Measurements from ENCODE around the gene SLC35A4. TPM values are rescaled to one million over a fixed set of nuclear protein-coding genes. Genes with fewer than 3 reads are reported as not detected.

Gene SLC35A4
- total and polyA plus RNA-seq, 2 of the 13 experiments (the other 11 are each of a cell fraction or from before 2014, with no cell fraction given): 0.71 to 4.0 TPM

GRCh38 chr5:140607031-140607430 lies 42.4 kb downstream of the SLC35A4 start (continued):
- TF ChIP-seq CC2D1A (CRISPR knock-in tag; IDR thresholded peaks at IDR 0.05): no peak
- TF ChIP-seq ZNF674 (CRISPR knock-in tag; IDR thresholded peaks at IDR 0.05; ENCODE audit: low read depth): no peak
- TF ChIP-seq, protein P1, sequence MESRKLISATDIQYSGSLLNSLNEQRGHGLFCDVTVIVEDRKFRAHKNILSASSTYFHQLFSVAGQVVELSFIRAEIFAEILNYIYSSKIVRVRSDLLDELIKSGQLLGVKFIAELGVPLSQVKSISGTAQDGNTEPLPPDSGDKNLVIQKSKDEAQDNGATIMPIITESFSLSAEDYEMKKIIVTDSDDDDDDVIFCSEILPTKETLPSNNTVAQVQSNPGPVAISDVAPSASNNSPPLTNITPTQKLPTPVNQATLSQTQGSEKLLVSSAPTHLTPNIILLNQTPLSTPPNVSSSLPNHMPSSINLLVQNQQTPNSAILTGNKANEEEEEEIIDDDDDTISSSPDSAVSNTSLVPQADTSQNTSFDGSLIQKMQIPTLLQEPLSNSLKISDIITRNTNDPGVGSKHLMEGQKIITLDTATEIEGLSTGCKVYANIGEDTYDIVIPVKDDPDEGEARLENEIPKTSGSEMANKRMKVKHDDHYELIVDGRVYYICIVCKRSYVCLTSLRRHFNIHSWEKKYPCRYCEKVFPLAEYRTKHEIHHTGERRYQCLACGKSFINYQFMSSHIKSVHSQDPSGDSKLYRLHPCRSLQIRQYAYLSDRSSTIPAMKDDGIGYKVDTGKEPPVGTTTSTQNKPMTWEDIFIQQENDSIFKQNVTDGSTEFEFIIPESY (CRISPR knock-in tag; IDR thresholded peaks at IDR 0.05): no peak
- no peak for TF ChIP-seq NFYC (CRISPR knock-in tag; IDR thresholded peaks at IDR 0.05)
- no peak for TF ChIP-seq ZBTB21 (CRISPR knock-in tag; IDR thresholded peaks at IDR 0.05)
- TF ChIP-seq, protein P2, sequence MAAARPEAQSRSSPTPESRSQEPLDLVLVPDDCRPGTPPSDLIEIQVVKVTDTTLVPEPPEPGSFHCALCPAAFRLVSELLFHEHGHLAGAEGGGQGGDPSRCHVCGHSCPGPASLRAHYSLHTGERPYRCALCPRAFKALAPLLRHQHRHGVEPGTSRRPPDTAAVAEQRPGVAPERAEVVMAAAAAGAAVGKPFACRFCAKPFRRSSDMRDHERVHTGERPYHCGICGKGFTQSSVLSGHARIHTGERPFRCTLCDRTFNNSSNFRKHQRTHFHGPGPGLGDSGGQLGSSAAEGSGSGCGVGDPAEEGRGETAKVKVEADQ (CRISPR knock-in tag; IDR thresholded peaks at IDR 0.05; ENCODE audit: borderline replicate concordance): no peak
- TF ChIP-seq ZNF607 (CRISPR knock-in tag; IDR thresholded peaks at IDR 0.05; ENCODE audit: borderline replicate concordance): no peak
- TF ChIP-seq ZNF878 (CRISPR knock-in tag; IDR thresholded peaks at IDR 0.05): peak; percentile 40; the same call in 1 of the 2 replicates
- no peak for TF ChIP-seq JUN (CRISPR knock-in tag; IDR thresholded peaks at IDR 0.05)
- TF ChIP-seq, protein P3, sequence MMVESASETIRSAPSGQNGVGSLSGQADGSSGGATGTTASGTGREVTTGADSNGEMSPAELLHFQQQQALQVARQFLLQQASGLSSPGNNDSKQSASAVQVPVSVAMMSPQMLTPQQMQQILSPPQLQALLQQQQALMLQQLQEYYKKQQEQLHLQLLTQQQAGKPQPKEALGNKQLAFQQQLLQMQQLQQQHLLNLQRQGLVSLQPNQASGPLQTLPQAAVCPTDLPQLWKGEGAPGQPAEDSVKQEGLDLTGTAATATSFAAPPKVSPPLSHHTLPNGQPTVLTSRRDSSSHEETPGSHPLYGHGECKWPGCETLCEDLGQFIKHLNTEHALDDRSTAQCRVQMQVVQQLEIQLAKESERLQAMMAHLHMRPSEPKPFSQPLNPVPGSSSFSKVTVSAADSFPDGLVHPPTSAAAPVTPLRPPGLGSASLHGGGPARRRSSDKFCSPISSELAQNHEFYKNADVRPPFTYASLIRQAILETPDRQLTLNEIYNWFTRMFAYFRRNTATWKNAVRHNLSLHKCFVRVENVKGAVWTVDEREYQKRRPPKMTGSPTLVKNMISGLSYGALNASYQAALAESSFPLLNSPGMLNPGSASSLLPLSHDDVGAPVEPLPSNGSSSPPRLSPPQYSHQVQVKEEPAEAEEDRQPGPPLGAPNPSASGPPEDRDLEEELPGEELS (CRISPR knock-in tag; IDR thresholded peaks at IDR 0.05): peak; percentile 77
- TF ChIP-seq STAT5B (CRISPR knock-in tag; IDR thresholded peaks at IDR 0.05): no peak
- peak; percentile 56; the same call in 1 of the 2 replicates for TF ChIP-seq NR2C2 (CRISPR knock-in tag; IDR thresholded peaks at IDR 0.05; ENCODE audit: borderline replicate concordance)
- TF ChIP-seq ZSCAN12 (CRISPR knock-in tag; IDR thresholded peaks at IDR 0.05): no peak
- no peak for TF ChIP-seq PAX8 (CRISPR knock-in tag; IDR thresholded peaks at IDR 0.05; ENCODE audit: borderline replicate concordance)
- TF ChIP-seq ZNF572 (CRISPR knock-in tag; IDR thresholded peaks at IDR 0.05): no peak
- TF ChIP-seq ZNF644 (CRISPR knock-in tag; IDR thresholded peaks at IDR 0.05; ENCODE audit: low read depth): peak; percentile 58; the same call in 1 of the 2 replicates
- TF ChIP-seq GTF3A (CRISPR knock-in tag; conservative IDR thresholded peaks at IDR 0.05): no peak
- no peak for TF ChIP-seq HOXA9 (CRISPR knock-in tag; IDR thresholded peaks at IDR 0.05; ENCODE audit: borderline replicate concordance)
- TF ChIP-seq NCOA2 (CRISPR knock-in tag; IDR thresholded peaks at IDR 0.05): peak; percentile 85
- no peak for TF ChIP-seq ZNF414 (CRISPR knock-in tag; IDR thresholded peaks at IDR 0.05)
- TF ChIP-seq MIER2 (CRISPR knock-in tag; IDR thresholded peaks at IDR 0.05): 0 out of 2 replicates have a peak, but pooled peaks have one; percentile 31
- no peak for TF ChIP-seq ZNF367 (CRISPR knock-in tag; IDR thresholded peaks at IDR 0.05; ENCODE audit: borderline replicate concordance)
- TF ChIP-seq NR2F2 (IDR thresholded peaks at IDR 0.05; ENCODE audit: borderline replicate concordance, low read depth): no peak; the same call in 1 of the 2 replicates
- no peak for TF ChIP-seq HES4 (CRISPR knock-in tag; IDR thresholded peaks at IDR 0.05; ENCODE audit: borderline replicate concordance)
- no peak for TF ChIP-seq GABPB1 (CRISPR knock-in tag; IDR thresholded peaks at IDR 0.05)
- no peak for TF ChIP-seq ZBTB7A (CRISPR knock-in tag; IDR thresholded peaks at IDR 0.05)
- TF ChIP-seq ARNTL (CRISPR knock-in tag; IDR thresholded peaks at IDR 0.05): no peak
- TF ChIP-seq ZNF766 (CRISPR knock-in tag; IDR thresholded peaks at IDR 0.05; ENCODE audit: borderline replicate concordance): no peak

Measured in HepG2 (cell line).